ENCODE measurements around the gene C2CD4D.

- TF ChIP-seq CTCF (IDR thresholded peaks at IDR 0.05): no peak
- no peak for TF ChIP-seq POLR2A (IDR thresholded peaks at IDR 0.05)
- no peak for TF ChIP-seq EP300 (IDR thresholded peaks at IDR 0.05)
These were observed 25.2 kb downstream of the C2CD4D start for GRCh38 chr1:151814426-151814825.
